Metanephros (tissue), 2 donors: ENCODE measurements around the gene SLC38A5. TPM values are rescaled to one million over a fixed set of nuclear protein-coding genes. Genes with fewer than 3 reads are reported as not detected.

Source experiments
- small RNA-seq: library from RNA; depleted of rRNA; stranded (forward); fragments of <200 nt; gene quantifications from one replicate; pipeline ENCODE3, GENCODE V24; 2014; ENCODE audit warnings: low replicate concordance
- total RNA-seq: library from RNA; depleted of rRNA; stranded (reverse); fragments of >200 nt; gene quantifications from one replicate; pipeline ENCODE4 v1.2.3, GENCODE V29; 2014

The SLC38A5 gene
- 4.8 TPM for total RNA-seq

DNA sequence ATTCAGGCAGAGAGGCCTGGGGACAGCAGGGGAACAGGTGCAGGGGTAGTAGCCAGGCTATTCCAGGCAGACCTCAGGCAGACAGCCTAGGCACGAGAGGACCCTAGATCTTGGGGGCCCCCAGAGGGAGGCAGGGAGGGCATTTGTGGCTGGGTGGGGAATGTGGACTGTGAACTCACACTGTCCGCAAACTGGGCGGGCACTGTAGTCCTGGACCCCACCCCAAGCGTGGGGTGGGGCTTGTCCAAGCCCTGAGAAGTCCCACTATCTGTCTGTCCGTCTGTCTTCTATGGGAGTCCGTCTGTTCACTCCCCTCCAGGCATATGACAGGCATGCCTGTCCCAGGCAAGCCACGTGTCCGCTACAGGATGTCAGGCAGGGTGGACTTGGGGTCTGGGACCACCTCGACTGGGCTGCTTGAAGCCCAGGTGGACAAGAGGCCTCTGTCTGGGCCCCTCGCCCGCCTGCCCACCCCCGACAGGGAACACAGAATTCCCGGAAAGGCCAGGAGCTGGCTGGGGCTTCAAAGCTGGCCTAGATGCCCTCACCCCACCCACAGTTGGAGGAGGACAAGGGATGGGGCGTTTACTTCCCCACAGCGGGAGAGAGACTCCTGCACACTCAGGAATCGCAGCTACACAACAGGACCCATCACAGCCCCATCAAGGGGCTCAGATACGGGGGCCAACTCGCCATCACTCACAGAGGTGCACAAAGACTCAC lies at the start of gene SLC38A5:
TSS of gene SLC38A5 (minus strand) at position 151 of the 723 bp plus-strand sequence. CDS start 2,336 bp downstream, outside the sequence.

GRCh38 chrX:48508400-48509244 lies 38.6 kb upstream of the SLC38A5 start, which contains the start of gene PORCN:
Gene PORCN, plus strand, starts transcription at chrX:48508992. Its CDS starts 829 bp downstream, at chrX:48509821.

GRCh38 chrX:48475774-48476577 lies 5.9 kb upstream of the SLC38A5 start, which contains the start of gene FTSJ1:
Gene FTSJ1, plus strand, starts transcription at chrX:48476199. Its CDS starts 1,849 bp downstream, at chrX:48478048.

GRCh38 chrX:48411860-48412259 lies 58.2 kb downstream of the SLC38A5 start, which contains the start of gene SSX4B:
Gene SSX4B, minus strand, starts transcription at chrX:48411960. Its CDS starts 588 bp downstream, at chrX:48411372.

Small RNAs within 50 kb of the gene (small RNA-seq; reads per million reads assigned to genes)
- gene AL606490.4 = not detected

Other genes with a start within 250 kb of the SLC38A5 start
- not detected for gene SSX1, start 214.9 kb downstream of the SLC38A5 start, total RNA-seq
- not detected for gene SSX3, start 113.6 kb downstream of the SLC38A5 start, total RNA-seq
- gene SSX4, start 86.7 kb downstream of the SLC38A5 start, total RNA-seq = not detected
- gene SSX4B, start 58.3 kb downstream of the SLC38A5 start, total RNA-seq = not detected
- 29.7 TPM for gene FTSJ1, start 5.9 kb upstream of the SLC38A5 start, total RNA-seq
- 7.4 TPM for gene PORCN, start 38.7 kb upstream of the SLC38A5 start, total RNA-seq
- gene EBP, start 51.5 kb upstream of the SLC38A5 start, total RNA-seq = 44.4 TPM
- 8.5 TPM for gene TBC1D25, start 69.5 kb upstream of the SLC38A5 start, total RNA-seq
- gene RBM3, start 104.2 kb upstream of the SLC38A5 start, total RNA-seq = 138 TPM
- 115 TPM for gene WDR13, start 127.2 kb upstream of the SLC38A5 start, total RNA-seq
- 6.4 TPM for gene WAS, start 213.5 kb upstream of the SLC38A5 start, total RNA-seq
- 3.7 TPM for gene SUV39H1, start 226.5 kb upstream of the SLC38A5 start, total RNA-seq